Heart left ventricle (tissue), 13 donors: ENCODE results near the gene MRPL55.

Experiments used
- POLR2A ChIP-seq, 2 donors: fragments of 450-650 bp; IDR thresholded peaks; one replicate each; pipeline ENCODE4 v1.6.1; 2017; ENCODE audit warnings: antibody characterized with exemption in 2 of 2, mild to moderate bottlenecking in 2 of 2, moderate library complexity in 2 of 2
- TF ChIP-seq, protein P1 (sequence below), 12 donors: fragments of 200-600 bp; sonication (generic) in 4 of 12; IDR thresholded peaks; one replicate each; pipeline versions ENCODE4 v1.5.0 to v1.8.0; 2018 to 2022; ENCODE audit warnings: antibody characterized with exemption in 12 of 12, mild to moderate bottlenecking in 5 of 12
- donor health status: ischemic (EF 13 %, LVEDD 7.1; RV severe dilation, severe dysfunction).
- donor health status: DM: no; HTN: yes; CAD: no.
- donor health status: DM: no; HTN: no; CAD: no.
- donor health status: ischemic (EF 25% LVEDD 6.9; RV normal size, moderate dysfunction).
- donor health status: ischemic (EF 25% LVEDD 5.7; RV mildly dilated, moderate dysfunction).
- donor health status: ischemic (EF 35%, LVEDD 5.7; RV mildly dilated, moderate dysfunction).
- donor health status: nonischemic (EF 11% LVEDD 7.7; RV severe dilation, severe dysfunction).
- donor health status: DM: yes; HTN: yes; CAD: no.
- donor health status: PGD.
- donor health status: ischemic (EF 29% LVEDD 5.4; RV normal size, mild dysfunction).
- donor health status: nonischemic (EF 23%, LVEDD 6.1; RV moderate dilation, normal function).

DNA sequence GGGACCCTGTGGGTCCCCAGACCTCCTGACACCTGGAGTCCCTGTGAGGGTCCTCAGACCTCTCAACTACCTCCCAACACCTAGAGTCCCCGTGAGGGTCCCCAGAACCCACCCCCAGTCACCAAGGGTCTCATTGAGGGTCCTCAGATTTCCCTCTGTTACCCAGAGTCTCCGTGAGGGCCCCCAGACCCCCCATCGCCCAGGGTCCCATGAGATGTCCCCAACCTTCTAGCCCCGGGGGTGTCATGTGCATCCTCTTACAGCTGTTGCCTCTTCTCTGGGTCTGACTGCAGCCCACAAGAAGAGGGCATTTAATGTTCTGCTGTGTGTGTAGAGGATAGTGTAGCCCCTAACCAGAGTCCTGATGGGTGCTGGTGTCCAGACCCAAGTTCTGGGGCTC lies 38.7 kb upstream of the MRPL55 start:
- TF ChIP-seq, protein P1, sequence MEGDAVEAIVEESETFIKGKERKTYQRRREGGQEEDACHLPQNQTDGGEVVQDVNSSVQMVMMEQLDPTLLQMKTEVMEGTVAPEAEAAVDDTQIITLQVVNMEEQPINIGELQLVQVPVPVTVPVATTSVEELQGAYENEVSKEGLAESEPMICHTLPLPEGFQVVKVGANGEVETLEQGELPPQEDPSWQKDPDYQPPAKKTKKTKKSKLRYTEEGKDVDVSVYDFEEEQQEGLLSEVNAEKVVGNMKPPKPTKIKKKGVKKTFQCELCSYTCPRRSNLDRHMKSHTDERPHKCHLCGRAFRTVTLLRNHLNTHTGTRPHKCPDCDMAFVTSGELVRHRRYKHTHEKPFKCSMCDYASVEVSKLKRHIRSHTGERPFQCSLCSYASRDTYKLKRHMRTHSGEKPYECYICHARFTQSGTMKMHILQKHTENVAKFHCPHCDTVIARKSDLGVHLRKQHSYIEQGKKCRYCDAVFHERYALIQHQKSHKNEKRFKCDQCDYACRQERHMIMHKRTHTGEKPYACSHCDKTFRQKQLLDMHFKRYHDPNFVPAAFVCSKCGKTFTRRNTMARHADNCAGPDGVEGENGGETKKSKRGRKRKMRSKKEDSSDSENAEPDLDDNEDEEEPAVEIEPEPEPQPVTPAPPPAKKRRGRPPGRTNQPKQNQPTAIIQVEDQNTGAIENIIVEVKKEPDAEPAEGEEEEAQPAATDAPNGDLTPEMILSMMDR (IDR thresholded peaks at IDR 0.05) = no peak
- no peak for TF ChIP-seq POLR2A (IDR thresholded peaks at IDR 0.05)
